ENCODE data around the gene IARS2. TPM values are rescaled to one million over a fixed set of nuclear protein-coding genes. Genes with fewer than 3 reads are reported as not detected.

The IARS2 gene
- total RNA-seq, 1 experiment from 2014 or later: 72.9 TPM

- Histone ChIP-seq H3K27ac (ENCODE audit: insufficient read length, low read depth, low read length) (no peak overlapping the region), H2AK5ac (ENCODE audit: insufficient read length, low read length) (no peak overlapping the region), H2BK5ac (ENCODE audit: insufficient read length, low read length) (no peak overlapping the region), H3K9ac (ENCODE audit: extremely low read depth, insufficient read length, low read length) (no peak overlapping the region), H4K20me1 (ENCODE audit: control insufficient read depth, insufficient read depth, insufficient read length) (no peaks in the 10 kb centered on the region), H3K79me1 (ENCODE audit: insufficient read depth, low read depth, low read length, poor library complexity, severe bottlenecking) (no peaks in the 10 kb centered on the region), H3T11ph (ENCODE audit: low read length) (no peak overlapping the region), H2BK20ac (ENCODE audit: low read depth, low read length, poor library complexity, severe bottlenecking) (no peak overlapping the region), H3K23ac (ENCODE audit: insufficient read length, low read depth, low read length) (no peak overlapping the region), H3K4me1 (ENCODE audit: insufficient read depth, low read length) (no peaks in the 10 kb centered on the region), H3K56ac (ENCODE audit: insufficient read length, low read depth, low read length) (no peak overlapping the region), H3K9me3 (ENCODE audit: control insufficient read depth, low read depth, low read length) (no peaks in the 10 kb centered on the region), H3K14ac (ENCODE audit: insufficient read depth, low read length) (no peak overlapping the region), H2BK12ac (ENCODE audit: insufficient read length, low read depth, low read length) (no peak overlapping the region), H3K79me2 (ENCODE audit: insufficient read depth, low read length) (no peaks in the 10 kb centered on the region), H4K5ac (ENCODE audit: insufficient read length, low read depth, low read length) (no peak overlapping the region), H4K91ac (ENCODE audit: insufficient read length, low read depth, low read length) (no peak overlapping the region), H3K23me2 (ENCODE audit: insufficient read length, low read depth, low read length, poor library complexity, severe bottlenecking) (no peaks in the 10 kb centered on the region), H3K18ac (ENCODE audit: insufficient read length, low read depth, low read length) (no peak overlapping the region), H2AFZ (ENCODE audit: low read length) (no peak overlapping the region), H2BK15ac (ENCODE audit: low read depth, low read length) (no peak overlapping the region), H2BK120ac (ENCODE audit: low read depth, low read length, poor library complexity, severe bottlenecking) (no peak overlapping the region), H3K27me3 (ENCODE audit: insufficient read depth, low read length) (no peaks in the 10 kb centered on the region), H4K8ac (replicated peaks; ENCODE audit: insufficient read length, low read depth, low read length) (no peak overlapping the region), H3K4ac (ENCODE audit: low read depth, low read length) (no peak overlapping the region), H3K4me2 (ENCODE audit: insufficient read depth, insufficient read length, low read length) (no peak overlapping the region)
- peaks cover 0 to 6% (median 5%) of the 10 kb centered on the region in 3 experiments; a peak in 4 of 7 replicates for H3K36me3 Mint-ChIP-seq (ENCODE audit: insufficient read depth in 1 of 3, low read depth in 3 of 3)
- H3K9me3 Mint-ChIP-seq: no peaks in the 10 kb centered on the region
- no CpG with 5 or more reads among the region's 1 CpG for WGBS (ENCODE audit: extremely low coverage, insufficient read length, low lambda C conversion rate)
- no peak for DNase-seq
- TF ChIP-seq, protein P1, sequence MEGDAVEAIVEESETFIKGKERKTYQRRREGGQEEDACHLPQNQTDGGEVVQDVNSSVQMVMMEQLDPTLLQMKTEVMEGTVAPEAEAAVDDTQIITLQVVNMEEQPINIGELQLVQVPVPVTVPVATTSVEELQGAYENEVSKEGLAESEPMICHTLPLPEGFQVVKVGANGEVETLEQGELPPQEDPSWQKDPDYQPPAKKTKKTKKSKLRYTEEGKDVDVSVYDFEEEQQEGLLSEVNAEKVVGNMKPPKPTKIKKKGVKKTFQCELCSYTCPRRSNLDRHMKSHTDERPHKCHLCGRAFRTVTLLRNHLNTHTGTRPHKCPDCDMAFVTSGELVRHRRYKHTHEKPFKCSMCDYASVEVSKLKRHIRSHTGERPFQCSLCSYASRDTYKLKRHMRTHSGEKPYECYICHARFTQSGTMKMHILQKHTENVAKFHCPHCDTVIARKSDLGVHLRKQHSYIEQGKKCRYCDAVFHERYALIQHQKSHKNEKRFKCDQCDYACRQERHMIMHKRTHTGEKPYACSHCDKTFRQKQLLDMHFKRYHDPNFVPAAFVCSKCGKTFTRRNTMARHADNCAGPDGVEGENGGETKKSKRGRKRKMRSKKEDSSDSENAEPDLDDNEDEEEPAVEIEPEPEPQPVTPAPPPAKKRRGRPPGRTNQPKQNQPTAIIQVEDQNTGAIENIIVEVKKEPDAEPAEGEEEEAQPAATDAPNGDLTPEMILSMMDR (conservative IDR thresholded peaks at IDR 0.05): no peak
- H3K27ac Mint-ChIP-seq: peak overlapping the region in 1 of 3 experiments; percentile 78; a peak in 1 of 7 replicates
- no peak overlapping the region for H3K4me3 Mint-ChIP-seq
- peaks cover 8 to 11% of the 10 kb centered on the region in 2 experiments for H3K4me1 Mint-ChIP-seq
- no peaks in the 10 kb centered on the region for H3K27me3 Mint-ChIP-seq (ENCODE audit: low read depth)
Observed at GRCh38 chr1:220056374-220056773, 37.6 kb upstream of the IARS2 start.
